GM21825 (cell line): ENCODE results near the gene MC5R.
A peak's percentile ranks its signal among the peaks of the same experiment; 100 is the strongest.

ENCODE experiments used
- ATAC-seq: cut with Tn5 transposase; IDR thresholded peaks from one replicate; pipeline ENCODE4 v1.9.1; 2021; ENCODE audit warnings: mild to moderate bottlenecking, moderate library complexity; ENCODE audit not compliant: unreplicated experiment

The MC5R gene

GRCh38 chr18:13823707-13824395, at the start of gene MC5R:
MC5R (plus strand) TSS chr18:13824149; CDS start chr18:13825766, 1,617 bp downstream.
- peak; percentile 87 for ATAC-seq

- no peak for ATAC-seq
Measured at GRCh38 chr18:13775058-13775457, 48.9 kb upstream of the MC5R start.

- no peak for ATAC-seq
Measured at GRCh38 chr18:13791181-13791580, 32.8 kb upstream of the MC5R start.

- no peak for ATAC-seq
Measured at GRCh38 chr18:13793819-13794218, 30.1 kb upstream of the MC5R start.

DNA sequence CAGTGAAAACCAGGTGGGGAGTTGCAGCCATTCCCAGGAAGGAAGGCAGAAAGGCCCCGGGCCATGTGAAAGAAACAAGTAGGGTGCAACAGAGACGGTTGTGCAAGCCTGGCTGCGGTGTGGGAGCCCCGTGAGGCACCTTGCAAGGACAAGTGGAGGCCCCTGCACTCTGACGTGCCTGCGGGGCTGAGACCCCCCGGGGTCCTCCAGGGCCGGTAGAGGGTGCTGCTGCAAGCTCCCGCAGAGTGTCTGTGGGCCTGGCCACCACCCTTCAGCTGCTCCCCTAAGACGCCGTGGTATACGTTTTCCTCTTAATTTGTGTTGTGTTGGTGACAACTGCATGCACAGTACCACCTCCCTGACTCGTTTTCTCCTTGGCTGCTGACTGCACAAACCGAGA, 27.4 kb upstream of the MC5R start:
- no peak for ATAC-seq

- ATAC-seq = no peak
Measured at GRCh38 chr18:13797157-13797611, 26.8 kb upstream of the MC5R start.

DNA sequence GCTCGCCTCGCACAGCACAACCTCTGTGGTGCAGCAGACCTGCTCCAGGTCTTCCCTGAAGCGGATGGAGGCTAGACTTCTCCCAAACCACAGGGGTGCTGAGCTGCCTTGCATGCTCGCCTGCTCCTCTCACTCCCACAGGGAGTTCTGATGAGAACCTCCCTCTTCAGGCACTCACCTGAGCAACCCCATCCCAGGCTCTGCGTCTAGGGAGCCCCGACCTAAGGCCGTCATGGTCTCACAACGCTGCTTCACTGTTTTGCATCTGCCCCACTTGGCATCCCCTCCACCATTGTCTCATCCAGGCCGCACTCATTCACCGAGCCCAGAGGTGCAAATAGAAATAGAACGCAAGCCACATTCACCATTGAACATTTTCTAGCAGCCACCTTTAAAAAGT, 24.6 kb upstream of the MC5R start:
- no peak for ATAC-seq

- ATAC-seq = no peak
Measured at GRCh38 chr18:13800505-13801259, 23.3 kb upstream of the MC5R start.

GRCh38 chr18:13801260-13801601, 22.7 kb upstream of the MC5R start:
- ATAC-seq = no peak

- ATAC-seq = no peak
Measured at GRCh38 chr18:13804305-13804704, 19.6 kb upstream of the MC5R start.

DNA sequence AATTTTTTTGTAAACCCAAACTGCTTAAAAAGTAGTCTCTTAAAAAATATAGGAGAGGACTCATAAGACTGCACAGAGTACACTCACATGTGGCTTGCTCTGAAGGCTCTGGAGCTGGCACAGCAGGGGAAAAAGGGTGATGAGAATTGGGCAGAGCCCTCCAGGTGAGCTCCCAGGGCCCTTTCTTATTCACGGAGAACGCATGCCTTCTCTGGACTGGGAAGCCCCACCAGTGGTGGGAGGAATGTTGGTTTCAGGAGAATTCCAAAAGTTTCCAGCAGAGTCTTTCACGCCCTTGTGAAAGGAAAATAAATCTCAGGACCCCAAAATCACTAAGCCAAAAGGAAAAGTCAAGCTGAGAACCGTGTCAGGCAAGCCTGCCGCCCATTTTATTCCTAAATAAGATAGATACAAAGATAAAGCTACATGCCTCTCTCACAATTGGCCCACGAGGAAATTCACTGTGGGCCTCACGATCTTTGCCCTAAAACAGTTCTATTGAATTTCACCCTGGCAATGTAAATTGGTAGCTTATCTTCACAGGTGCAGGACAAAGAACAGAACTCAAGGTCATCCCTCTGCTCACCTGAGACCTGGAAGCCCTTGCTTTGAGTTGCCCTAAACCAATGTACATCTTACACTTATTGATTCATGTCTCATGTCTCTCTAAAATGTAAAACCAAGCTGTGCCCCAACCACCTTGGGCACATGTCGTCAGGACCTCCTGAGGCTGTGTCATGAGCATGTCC, 15.5 kb upstream of the MC5R start:
- ATAC-seq = no peak

- ATAC-seq = no peak
Measured at GRCh38 chr18:13809043-13809430, 14.9 kb upstream of the MC5R start.

GRCh38 chr18:13809531-13810255, 14.3 kb upstream of the MC5R start:
- ATAC-seq = no peak

DNA sequence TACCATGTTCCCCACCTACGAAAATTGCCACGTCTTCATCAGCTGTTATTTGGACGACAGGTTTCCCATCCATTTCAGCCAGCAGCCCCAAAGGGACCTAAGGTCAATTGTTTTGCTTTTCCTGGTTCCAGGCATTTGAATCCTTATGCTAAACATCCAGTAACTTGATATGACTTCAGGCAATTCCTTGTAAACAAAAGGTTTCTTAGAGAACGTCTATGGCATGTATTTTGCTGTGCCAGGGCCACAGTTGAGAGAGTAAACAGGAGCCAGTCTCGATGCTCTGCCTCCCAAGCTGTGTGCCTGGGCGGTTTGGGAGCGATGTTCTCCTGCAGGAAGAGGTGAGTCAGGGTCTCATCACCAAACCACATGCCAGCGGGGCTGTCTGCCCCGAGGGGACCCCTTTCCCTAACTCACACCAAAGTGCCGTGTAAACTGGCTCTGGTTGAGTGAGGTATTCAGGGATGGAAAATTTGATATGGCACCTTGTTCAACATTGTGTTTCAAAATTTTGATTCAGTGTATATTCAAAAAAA, 12.9 kb upstream of the MC5R start:
- ATAC-seq = no peak

- ATAC-seq = no peak
Measured at GRCh38 chr18:13811993-13812392, 12.0 kb upstream of the MC5R start.

GRCh38 chr18:13813271-13813849, 10.6 kb upstream of the MC5R start:
- peak; percentile 81 for ATAC-seq

GRCh38 chr18:13826209-13826608, 2.3 kb downstream of the MC5R start:
- ATAC-seq = no peak

DNA sequence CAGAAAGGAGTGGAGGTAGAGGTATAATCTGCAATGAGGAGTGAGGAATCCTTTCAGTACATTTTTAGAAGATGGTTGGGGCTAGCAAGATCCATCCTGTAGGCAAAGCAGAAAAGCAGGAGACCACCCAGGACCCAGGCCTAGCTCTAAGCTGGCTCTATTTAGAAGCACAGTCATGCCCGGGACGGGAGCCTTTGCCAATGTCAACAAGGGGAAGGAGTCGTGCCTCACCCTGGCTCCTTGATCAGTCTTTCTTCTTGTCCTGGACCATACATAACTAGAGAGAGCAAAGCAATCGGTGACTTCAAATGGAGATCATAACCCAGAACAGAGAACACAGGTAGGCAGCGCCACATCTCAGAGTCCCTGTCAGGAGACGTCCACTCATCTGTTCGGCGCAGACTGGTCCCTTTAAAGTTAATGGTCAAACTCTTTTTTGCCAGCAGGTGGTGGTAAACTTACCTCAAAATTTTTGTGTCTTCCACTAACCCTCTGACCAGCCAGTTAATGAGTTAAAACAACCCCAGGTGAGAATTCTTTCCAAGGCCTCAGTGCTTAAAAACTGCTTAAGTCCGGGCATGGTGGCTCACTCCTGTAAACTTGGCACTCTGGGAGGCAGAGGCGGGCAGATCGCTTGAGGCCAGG, 8.0 kb downstream of the MC5R start:
- ATAC-seq = no peak

GRCh38 chr18:13834496-13835015, 10.6 kb downstream of the MC5R start:
- ATAC-seq = no peak

GRCh38 chr18:13835202-13835601, 11.3 kb downstream of the MC5R start:
- ATAC-seq = no peak
